ENCODE data around the gene GARRE1. TPM values are rescaled to one million over a fixed set of nuclear protein-coding genes. Genes with fewer than 3 reads are reported as not detected.

The GARRE1 gene
- total RNA-seq, 2 experiments from 2014 or later = 7.2 to 8.1 TPM

DNA sequence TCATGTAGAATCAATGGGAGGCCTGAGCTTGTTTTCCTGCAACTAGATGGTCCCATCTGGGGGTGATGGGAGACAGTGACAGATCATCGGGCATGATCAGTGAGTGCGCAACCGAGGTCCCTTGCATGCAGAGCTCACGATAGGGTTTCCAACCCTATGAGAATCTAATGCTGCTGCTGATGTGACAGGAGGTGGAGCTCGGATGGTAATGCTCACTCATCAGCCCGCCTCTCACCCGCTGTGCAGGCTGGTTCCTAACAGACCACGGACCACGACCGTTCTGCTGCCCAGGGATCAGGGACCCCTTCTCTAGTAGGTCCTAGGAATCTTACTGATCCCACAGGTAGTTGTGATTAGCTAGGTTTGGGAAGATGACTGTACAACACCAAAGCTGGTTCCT lies 23.5 kb upstream of the GARRE1 start:
- H3K4me1 Mint-ChIP-seq (ENCODE audit: low read depth) = peaks cover 31% of the 10 kb centered on the region
- peaks cover 29% of the 10 kb centered on the region for H3K36me3 Mint-ChIP-seq (ENCODE audit: low read depth)
- intact Hi-C loops (cut with micrococcal nuclease) = no loop called here
- DNase-seq (no peak), ATAC-seq (no peak)
- peaks cover 5% of the 10 kb centered on the region for H3K9me3 Mint-ChIP-seq
- H3K4me3 Mint-ChIP-seq = no peak overlapping the region
- CTCF ChIA-PET = interaction anchor here (0.9 to 2.5 kb wide), 2 partner anchors 9 to 115 kb away, joined by 3 to 15 read pairs; no protein-coding TSS in a partner anchor
- TF ChIP-seq, protein P1, sequence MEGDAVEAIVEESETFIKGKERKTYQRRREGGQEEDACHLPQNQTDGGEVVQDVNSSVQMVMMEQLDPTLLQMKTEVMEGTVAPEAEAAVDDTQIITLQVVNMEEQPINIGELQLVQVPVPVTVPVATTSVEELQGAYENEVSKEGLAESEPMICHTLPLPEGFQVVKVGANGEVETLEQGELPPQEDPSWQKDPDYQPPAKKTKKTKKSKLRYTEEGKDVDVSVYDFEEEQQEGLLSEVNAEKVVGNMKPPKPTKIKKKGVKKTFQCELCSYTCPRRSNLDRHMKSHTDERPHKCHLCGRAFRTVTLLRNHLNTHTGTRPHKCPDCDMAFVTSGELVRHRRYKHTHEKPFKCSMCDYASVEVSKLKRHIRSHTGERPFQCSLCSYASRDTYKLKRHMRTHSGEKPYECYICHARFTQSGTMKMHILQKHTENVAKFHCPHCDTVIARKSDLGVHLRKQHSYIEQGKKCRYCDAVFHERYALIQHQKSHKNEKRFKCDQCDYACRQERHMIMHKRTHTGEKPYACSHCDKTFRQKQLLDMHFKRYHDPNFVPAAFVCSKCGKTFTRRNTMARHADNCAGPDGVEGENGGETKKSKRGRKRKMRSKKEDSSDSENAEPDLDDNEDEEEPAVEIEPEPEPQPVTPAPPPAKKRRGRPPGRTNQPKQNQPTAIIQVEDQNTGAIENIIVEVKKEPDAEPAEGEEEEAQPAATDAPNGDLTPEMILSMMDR (IDR thresholded peaks at IDR 0.05) = no peak
- H3K27me3 Mint-ChIP-seq = no peaks in the 10 kb centered on the region
- H3K27ac Mint-ChIP-seq = no peak overlapping the region
- POLR2A ChIA-PET = interaction anchor here (0.6 to 1.0 kb wide), 2 partner anchors 59 to 116 kb away, joined by 3 read pairs; no protein-coding TSS in a partner anchor

DNA sequence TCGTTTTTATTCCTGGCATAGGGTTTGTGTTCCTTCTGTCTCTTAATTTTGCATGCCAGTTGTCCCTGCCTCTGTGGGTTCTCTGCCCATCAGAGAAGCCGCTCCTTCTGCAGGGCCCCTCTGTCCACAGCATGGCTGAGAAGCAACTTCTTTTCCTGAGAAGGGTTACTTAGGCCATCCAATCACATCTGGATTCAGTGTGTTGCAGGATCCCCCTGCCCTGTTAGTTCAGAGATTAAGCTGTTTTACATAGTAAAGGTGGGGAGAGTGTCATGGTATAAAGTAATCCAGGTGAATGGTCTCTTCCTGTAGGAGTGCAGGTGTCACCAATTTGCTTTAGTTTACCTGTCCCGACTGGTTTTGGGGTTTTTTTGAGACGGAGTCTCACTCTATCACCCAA lies 22.9 kb upstream of the GARRE1 start:
- H3K4me1 Mint-ChIP-seq (ENCODE audit: low read depth) = peaks cover 27% of the 10 kb centered on the region
- CTCF ChIA-PET = interaction anchor here (2.5 kb wide), 1 partner anchor 10 kb away, joined by 15 read pairs; no protein-coding TSS in a partner anchor
- intact Hi-C loops (cut with micrococcal nuclease) = no loop called here
- no peak overlapping the region for H3K4me3 Mint-ChIP-seq
- no peak for DNase-seq
- H3K36me3 Mint-ChIP-seq (ENCODE audit: low read depth) = peaks cover 29% of the 10 kb centered on the region
- no peaks in the 10 kb centered on the region for H3K27me3 Mint-ChIP-seq
- H3K9me3 Mint-ChIP-seq = peaks cover 5% of the 10 kb centered on the region
- TF ChIP-seq, protein P1 (IDR thresholded peaks at IDR 0.05) = no peak
- POLR2A ChIA-PET = interaction anchor here (0.6 to 1.6 kb wide), 4 partner anchors 10 to 103 kb away, joined by 3 to 8 read pairs (median 4); no protein-coding TSS in a partner anchor
- no peak overlapping the region for H3K27ac Mint-ChIP-seq
- no peak for ATAC-seq

GRCh38 chr19:34232566-34233481 lies 21.5 kb upstream of the GARRE1 start:
- Mint-ChIP-seq H3K27me3 (no peaks in the 10 kb centered on the region), H3K9me3 (peaks cover 5% of the 10 kb centered on the region), H3K4me1 (ENCODE audit: low read depth) (peaks cover 20% of the 10 kb centered on the region), H3K36me3 (ENCODE audit: low read depth) (peaks cover 19% of the 10 kb centered on the region), H3K4me3 (peak overlapping the region; percentile 14), H3K27ac (peak overlapping the region; percentile 79)
- peak; percentile 44 for DNase-seq
- CTCF ChIA-PET = interaction anchor here (0.7 to 2.5 kb wide), 8 partner anchors 11 to 113 kb away, joined by 3 to 15 read pairs (median 6); no protein-coding TSS in a partner anchor
- intact Hi-C loops (cut with micrococcal nuclease) = no loop called here
- peak; percentile 89 for ATAC-seq
- TF ChIP-seq, protein P1 (IDR thresholded peaks at IDR 0.05) = no peak
- POLR2A ChIA-PET = interaction anchor here (0.7 to 1.6 kb wide), 5 partner anchors 12 to 132 kb away, joined by 3 to 8 read pairs (median 4); partner anchors contain the start of gene GPI

DNA sequence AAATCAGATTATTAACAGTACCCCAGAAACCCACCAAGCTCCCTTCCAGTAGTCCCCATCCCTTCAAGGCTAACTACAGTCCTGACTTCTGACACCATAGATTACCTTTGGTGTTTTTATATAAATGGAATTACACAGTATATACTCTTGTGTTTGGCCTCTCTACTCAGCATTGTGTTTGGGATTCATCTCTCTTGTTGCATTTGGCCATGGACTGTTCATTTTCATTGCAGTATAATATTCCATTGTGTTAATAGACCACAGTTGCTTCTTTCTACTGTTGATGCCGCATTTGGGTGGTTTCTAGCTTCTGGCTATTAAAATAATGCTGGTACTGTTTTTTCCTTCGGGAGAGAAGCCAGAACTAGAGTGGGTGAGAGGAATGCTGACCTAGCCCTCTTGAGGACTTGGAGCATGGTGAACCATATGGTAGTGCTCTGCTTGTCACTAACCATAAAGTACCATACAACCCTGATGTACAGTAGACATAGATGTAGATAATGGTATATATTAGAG lies 18.9 kb upstream of the GARRE1 start:
- H3K4me1 Mint-ChIP-seq (ENCODE audit: low read depth) = peaks cover 20% of the 10 kb centered on the region
- no peak for ATAC-seq
- peaks cover 8% of the 10 kb centered on the region for H3K36me3 Mint-ChIP-seq (ENCODE audit: low read depth)
- peaks cover 5% of the 10 kb centered on the region for H3K9me3 Mint-ChIP-seq
- DNase-seq = no peak
- no peak overlapping the region for H3K4me3 Mint-ChIP-seq
- intact Hi-C loops (cut with micrococcal nuclease) = no loop called here
- TF ChIP-seq, protein P1 (IDR thresholded peaks at IDR 0.05) = no peak
- H3K27ac Mint-ChIP-seq = no peak overlapping the region
- ChIA-PET CTCF (interaction anchor here (0.6 to 1.9 kb wide), 2 partner anchors 9 to 111 kb away, joined by 3 to 5 read pairs; no protein-coding TSS in a partner anchor), POLR2A (no interaction called here)
- H3K27me3 Mint-ChIP-seq = no peaks in the 10 kb centered on the region
